HG03280 (cell line): Measurements from ENCODE around the gene STK38L.

Experiments used
- ATAC-seq: cut with Tn5 transposase; IDR thresholded peaks from one replicate; pipeline ENCODE4 v1.9.1; 2021; ENCODE audit warnings: mild to moderate bottlenecking, moderate library complexity; ENCODE audit not compliant: unreplicated experiment

Gene STK38L

GRCh38 chr12:27309293-27309994 lies 65.4 kb downstream of the STK38L start:
- no peak for ATAC-seq

DNA sequence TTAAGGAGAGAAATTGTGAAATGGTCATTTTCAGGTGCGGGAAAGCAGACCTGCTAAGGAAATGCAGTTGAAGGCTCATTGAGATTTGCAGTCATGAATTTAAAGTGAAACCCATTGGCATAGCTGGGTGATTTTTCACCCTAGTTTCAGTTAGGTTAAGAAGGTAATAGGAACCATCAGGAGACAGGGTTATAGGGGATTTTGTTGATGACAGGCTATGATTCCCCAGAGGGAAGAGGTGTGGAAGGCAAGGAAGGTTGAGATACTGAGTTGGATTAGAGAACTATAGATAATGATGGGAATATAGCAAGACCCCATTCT lies 65.9 kb downstream of the STK38L start:
- ATAC-seq = no peak

- no peak for ATAC-seq
Measured at GRCh38 chr12:27316947-27317346, 72.9 kb downstream of the STK38L start.

DNA sequence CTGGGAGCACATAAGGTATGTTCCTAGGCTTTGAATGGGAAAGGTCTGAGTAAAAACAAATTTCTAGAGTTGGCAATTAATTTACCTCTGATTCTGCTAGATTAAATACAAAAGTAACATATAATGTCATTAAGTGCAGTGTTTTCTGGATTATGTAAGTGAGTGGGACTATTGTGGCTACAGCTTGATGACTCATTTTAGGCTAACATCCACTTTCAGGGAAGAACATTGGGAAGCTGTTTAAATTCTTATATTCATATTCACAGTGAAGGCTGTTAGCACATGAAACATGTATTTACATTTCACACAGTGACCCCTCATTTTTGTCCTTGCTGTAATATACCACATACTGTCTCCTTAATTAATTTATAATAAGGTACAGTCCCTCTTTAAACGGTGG lies 75.3 kb downstream of the STK38L start:
- ATAC-seq = no peak

DNA sequence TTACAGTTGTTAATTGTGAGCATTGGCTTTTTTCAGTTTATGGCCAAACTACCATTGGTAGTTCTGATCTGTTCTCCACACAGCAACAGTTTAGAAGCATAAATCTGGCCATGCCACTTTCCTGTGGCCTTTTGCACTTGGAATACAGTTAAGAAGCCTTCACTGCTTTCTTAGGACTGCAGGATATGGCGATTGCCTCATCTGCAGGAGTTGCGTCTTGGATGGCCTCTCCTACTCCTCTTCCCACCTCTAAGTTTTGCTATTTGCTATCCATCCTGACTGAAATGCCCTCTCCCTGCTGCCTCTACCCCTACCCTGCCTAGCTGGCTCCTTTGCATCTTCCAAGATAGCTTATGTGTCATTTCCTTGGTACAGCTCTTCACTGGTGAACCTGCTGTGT lies 75.8 kb downstream of the STK38L start:
- no peak for ATAC-seq

DNA sequence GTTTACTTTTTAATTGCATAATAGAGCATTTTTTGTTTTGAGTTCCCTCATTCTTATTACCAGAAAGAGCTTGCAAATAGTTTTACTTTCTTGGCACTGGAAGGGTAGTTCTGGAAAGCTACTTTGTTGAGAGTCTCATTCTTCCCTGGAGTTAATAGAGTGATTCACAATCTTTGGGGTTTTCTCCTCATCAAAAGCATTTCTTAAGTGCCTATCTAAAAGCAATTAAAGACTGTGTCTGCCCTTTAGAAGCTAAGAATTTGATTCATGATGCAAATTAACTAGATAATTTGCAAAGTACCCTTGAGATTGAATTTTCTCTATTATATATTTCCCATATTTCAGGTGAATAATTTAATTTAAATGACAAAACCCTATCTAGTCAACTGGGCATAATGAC lies 80.4 kb downstream of the STK38L start:
- no peak for ATAC-seq

DNA sequence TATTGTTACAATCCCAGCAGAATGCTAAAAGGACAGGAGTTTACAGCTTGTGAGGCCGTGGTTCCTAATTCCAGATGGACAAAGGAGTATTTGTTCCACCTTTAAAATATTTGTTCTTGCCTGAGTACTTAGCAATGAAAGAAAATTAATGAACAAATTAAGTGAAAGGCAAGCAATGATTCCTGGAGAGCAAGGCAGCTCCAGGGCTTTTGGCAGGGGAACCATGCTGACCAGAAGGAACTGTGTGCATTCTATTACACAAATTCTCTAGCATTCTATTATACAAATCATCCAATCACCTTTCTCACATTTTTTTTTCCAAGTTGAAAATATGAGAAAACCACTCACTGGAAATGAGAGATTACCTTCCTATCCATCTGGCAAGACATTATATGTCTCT lies 86.8 kb downstream of the STK38L start:
- ATAC-seq = no peak

- ATAC-seq = peak; percentile 25
Measured at GRCh38 chr12:27331291-27331926, 87.3 kb downstream of the STK38L start.

GRCh38 chr12:27331927-27332324 lies 87.8 kb downstream of the STK38L start:
- ATAC-seq = no peak

DNA sequence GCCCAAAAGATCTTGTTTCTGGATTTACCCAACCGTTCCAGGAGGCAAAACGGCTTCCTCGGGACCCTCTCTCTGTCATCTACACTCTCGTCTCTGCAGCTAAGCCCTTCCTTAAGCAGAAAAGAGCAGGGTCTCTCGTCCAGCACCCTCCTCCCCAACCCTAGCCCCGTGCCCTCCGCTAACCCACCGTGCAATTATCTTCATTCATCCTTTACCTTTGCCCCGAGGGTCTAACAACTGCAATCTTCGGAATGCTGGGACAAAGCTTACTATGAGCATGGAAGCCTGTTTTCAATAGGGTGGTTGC lies 88.3 kb downstream of the STK38L start:
- no peak for ATAC-seq

GRCh38 chr12:27332714-27333402 lies 88.8 kb downstream of the STK38L start, which contains the start of gene BMAL2:
TSS of gene BMAL2 (plus strand) at chr12:27332836. CDS start at chr12:27333073, 237 bp downstream.
- ATAC-seq = peak; percentile 36

DNA sequence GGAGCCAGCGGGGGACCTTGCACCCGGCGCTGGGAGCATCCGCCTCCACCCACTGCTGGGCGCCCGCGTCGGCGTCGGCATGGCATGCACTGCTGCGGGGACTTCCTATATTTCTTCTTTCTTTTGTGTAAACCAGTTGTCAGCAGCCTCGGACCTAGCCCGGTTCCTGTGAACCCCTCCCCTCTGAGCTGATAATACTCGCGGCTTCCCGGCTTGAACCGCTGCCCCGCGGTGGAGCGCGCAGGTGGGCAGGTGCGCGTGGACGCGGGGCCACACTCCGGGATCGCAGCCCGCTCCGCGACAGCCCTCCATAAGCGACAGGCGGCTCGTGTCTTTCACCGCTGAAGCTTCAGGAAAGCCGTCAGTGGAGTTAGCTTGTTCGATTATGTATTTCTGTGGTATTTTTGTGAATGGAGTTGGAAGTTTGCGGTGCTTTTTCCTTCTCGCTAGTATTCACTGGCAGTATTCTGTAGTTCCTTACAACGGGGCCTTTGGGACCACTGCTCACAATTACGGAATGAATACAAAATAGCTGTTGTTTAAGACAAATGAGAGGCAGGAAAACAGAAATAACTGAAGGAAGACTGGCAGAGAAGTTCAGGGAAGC lies 89.4 kb downstream of the STK38L start:
- ATAC-seq = peak; percentile 33

DNA sequence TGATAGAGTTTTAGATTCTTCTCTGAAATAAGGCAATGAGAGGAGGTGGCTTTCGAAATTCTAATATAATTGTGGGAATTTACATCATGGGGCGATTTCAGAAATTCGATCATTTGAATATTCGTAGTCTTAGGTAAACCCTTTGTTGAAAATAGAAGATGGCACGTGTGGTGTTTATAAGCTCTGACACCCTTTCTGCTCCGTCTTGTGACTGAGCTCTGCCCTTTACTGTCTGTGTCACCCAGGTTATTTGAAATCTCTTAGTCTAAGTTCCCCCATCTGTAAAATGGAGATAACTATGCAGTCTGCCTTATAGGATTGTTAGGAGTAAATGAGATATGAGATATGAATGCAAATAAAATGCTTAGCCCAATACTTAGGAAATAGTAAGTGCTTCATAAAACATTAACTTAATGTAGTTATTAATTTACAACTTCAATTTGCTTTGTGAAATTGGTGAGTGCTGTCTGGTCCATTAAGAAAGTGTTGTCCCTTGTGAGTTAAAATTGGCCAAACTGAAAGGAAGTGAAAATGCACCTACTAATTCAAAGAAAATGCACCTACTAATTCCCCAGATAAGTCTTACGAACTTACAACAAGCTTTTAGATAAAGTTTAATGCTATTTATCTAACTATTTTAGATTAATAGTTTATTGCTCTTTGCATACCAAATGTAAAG lies 90.1 kb downstream of the STK38L start:
- ATAC-seq = no peak

DNA sequence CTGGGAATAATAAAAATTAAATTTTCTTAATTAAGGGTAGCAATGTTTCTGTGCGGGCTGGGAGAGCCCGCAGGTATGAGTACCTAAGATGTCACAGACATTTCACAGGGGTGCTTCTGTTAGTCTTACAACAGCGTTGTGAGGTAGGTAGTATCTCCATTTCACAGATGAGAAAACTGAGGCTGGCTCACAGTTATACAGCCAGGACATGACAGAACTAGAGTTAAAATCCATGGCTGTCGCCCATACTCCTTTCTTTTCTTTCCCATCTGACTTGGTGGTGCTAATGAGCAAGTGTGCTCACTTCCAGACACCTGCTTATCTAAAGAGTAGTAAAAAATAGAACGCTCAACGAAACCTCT lies 90.6 kb downstream of the STK38L start:
- no peak for ATAC-seq

GRCh38 chr12:27335364-27336281 lies 91.5 kb downstream of the STK38L start:
- ATAC-seq = no peak

DNA sequence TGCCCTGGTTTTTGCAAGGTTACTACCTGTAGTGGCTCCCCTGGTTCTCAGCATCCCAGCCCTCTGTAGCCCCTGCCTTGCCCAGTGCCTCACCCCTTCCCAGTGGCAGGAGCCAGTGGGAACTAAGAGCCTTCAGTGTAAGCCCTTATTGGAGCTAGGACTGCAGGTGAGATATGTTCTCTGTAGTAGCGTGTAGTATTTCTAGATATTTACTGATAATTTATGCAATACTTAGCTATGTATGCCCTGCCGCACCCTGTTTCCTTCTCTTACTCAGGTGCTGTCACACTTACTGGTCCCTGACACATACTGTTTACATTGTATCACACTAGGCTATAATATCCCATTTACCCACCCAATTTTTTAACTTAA lies 92.2 kb downstream of the STK38L start:
- ATAC-seq = no peak

GRCh38 chr12:27337376-27337775 lies 93.3 kb downstream of the STK38L start:
- ATAC-seq = no peak

DNA sequence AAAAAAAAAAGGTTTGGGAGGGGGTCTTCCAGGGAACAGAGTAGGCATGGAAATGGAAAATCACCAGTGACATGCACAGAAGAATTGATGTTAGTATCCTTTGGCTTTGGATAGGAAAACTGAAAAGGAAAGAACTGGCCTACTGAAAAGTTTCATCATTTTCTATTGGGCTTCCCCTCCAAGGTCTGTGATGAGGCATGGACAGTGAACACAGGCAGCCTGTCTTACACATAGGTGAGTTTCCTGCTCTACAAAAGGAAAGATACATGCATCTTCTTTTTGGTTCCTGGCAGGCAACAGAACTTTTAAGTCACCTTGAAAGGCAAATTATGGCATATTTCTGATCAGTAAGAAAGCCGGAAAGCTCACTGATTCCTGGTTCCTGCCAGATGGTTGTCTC lies 94.4 kb downstream of the STK38L start:
- ATAC-seq = no peak

DNA sequence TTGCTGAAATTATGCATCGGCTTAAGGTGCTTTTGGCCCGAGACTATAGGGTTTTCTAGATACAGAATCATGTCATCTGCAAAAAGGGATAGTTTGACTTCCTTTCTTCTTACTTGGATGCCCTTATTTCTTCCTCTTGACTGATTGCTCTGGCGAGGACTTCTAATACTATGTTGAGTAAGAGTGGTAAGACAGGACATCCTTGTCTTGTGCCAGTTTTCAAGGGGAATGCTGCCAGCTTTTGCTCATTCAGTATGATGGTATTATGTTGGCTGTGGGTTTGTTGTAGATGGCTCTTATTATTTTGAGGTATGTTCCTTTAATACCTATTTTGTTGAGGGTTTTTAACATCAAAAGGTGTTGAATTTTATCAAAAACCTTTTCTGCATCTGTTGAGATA lies 96.9 kb downstream of the STK38L start:
- no peak for ATAC-seq

GRCh38 chr12:27342536-27342935 lies 98.5 kb downstream of the STK38L start:
- ATAC-seq = no peak
